SK-N-DZ (cell line): ENCODE measurements around the gene LMF1.
"Not testable (repeated sequence)": the region's sequence is repeated elsewhere in the genome, so short reads cannot be mapped to it uniquely, and the experiment has no call there.

Experiments used
- DNase-seq: peaks from one replicate; pipeline ENCODE4 v3.0.0-alpha.2; 2015; ENCODE audit warnings: low spot score

LMF1 gene

GRCh38 chr16:832652-833336 lies 138.0 kb downstream of the LMF1 start:
- DNase-seq = no peak

DNA sequence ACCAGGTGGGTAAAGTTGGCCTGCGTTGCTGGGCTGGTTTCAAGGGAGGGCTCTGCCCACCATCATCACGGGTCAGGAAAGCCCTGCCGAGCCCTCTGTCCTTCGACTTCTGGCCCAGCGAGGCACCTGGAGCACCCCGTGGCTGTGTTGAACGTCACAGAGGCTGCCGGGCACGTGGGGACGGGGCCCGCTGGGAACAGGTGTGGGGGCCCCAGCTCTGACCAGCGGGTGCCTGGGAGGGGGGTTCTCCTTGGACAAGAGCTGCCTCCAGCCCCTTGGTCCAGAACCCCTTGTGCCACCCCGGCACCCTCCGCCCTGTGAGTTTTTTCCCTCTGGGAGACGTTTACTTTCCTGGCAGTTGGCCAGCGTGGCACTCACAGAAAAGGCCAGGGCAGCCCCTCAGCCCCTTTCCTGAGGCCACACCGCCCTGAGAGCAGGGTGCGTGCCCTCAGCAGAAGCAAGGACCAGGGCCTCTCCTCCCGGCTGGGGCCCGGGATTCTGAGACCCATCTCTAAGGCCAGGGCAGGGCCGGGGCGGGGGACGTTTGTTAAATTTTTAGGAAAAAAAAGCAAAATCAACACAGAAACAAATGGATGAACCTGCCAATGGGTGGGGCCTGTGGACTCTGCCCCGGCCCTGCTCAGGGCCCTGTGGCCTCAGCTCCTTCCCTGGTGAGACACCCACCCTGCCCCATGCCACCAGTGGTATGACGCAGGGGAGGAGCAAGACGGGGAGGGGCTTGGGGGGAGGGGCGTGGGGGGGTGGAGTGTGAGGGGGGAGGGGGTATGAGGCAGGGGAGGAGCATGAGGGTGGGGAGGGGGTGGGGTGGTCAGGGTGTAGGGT lies 139.0 kb downstream of the LMF1 start:
- no peak for DNase-seq

- no peak for DNase-seq
These were observed 139.8 kb downstream of the LMF1 start for GRCh38 chr16:830871-831570.

DNA sequence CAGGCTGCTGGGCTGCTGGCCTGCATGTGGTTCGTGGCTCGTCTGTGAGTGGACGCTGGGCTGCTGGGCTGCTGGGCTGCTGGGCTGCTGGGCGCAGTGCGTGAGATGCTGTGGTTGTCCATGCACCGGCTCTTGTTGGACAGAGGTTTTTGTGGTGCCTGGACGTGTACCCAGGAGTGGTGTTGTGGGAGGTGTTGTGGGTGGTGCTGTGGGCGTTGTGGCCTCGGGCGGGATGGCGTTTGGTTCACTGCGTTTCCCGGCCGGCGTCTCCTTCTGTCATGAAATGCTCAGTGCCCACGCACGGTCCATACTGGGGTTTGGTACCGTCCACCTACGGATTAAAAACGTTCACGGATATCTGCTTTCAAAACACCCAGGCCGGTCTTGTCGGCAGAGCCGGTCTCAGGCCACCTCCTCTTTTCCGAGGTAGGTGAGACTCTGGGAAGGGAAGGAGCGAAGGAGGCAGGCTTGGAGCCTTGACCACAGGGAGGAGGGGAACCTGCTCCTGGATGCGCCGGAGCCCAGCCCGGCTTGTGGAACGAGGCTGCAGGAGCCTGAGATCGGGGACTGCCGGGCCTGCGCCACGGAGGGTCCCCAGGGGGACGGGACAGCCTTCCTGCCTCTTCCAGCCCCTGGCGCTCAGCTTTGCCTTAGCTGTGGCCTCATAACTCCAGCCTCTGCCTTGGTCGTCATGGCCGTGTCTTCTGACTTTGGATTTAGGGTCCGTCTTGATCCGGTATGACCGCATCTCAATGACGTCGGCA lies 140.5 kb downstream of the LMF1 start:
- DNase-seq = no peak

DNA sequence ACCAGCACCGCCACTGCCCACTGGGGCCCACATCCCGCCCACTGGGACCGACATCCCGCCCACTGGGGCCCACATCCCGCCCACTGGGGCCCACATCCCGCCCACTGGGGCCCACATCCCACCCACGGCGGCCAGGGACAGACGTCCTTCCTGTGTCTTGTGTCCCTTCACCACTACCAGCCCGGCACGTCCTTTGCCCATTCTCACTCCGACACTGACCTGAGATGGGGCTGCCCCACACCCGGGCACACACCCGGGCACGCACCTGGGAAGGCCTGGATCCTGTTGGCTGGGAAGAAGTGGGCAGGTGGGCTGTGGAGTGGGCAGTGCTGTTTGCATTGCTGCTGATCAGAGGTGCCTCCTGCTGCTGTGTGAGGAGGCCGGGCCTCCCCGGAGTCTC lies 141.9 kb downstream of the LMF1 start:
- DNase-seq = no peak

- no peak for DNase-seq
These were observed 143.3 kb downstream of the LMF1 start for GRCh38 chr16:827513-827912.

GRCh38 chr16:825341-826061 lies 145.3 kb downstream of the LMF1 start:
- no peak for DNase-seq

DNA sequence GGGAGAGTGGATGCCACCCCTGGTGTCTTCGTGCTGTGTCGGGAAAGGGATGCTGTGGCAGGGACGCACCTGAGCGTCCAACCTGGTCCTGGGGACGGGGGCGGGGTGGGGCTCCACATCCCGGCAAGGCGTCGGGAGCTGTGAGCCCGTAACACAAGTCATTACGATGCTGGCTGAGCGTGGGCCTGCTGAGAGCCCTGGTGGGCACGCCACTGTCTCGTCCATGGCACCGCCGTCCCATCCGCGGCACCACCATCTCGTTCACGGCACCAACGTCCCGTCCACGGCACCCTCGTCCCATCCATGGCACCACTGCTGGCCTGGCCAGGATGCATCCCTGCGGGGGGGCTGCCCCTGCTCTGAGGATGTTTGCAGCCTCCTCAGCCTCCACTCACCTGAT lies 146.2 kb downstream of the LMF1 start:
- DNase-seq = no peak

DNA sequence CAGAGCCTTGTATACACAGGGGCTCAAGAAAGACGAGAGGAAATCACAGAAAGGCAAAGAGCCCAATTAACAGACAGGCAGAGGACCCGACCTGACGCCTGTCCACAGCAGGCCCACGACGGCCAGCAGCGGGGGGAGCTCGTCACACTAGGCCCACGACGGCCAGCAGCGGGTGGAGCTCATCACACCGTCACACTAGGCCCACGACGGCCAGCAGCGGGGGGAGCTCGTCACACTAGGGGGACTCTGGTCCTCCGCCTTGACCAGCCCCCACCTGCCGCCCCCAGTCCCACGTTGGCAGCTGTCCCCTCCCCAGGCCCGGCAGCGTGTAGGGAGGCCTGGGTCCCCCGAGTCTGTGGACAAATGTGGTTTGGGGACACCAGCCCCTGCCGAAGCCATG lies 146.6 kb downstream of the LMF1 start:
- DNase-seq = no peak

DNA sequence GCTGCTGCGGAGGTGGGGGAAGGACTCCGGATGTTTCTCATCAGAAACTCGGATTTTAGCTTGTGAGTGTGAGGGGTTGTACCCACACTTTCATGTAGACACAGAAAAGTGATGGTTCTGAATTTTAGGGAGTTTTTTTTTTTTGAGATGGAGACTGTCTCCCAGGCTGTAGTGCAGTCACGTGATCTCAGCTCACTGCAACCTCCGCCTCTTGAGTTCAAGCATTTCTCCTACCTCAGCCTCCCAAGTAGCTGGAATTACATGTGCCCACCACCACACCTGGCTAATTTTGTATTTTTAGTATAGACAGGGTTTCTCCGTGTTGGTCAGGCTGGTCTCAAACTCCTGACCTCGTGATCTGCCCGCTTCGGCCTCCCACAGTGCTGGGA lies 147.9 kb downstream of the LMF1 start:
- no peak for DNase-seq

GRCh38 chr16:822174-822908 lies 148.4 kb downstream of the LMF1 start:
- no peak for DNase-seq

DNA sequence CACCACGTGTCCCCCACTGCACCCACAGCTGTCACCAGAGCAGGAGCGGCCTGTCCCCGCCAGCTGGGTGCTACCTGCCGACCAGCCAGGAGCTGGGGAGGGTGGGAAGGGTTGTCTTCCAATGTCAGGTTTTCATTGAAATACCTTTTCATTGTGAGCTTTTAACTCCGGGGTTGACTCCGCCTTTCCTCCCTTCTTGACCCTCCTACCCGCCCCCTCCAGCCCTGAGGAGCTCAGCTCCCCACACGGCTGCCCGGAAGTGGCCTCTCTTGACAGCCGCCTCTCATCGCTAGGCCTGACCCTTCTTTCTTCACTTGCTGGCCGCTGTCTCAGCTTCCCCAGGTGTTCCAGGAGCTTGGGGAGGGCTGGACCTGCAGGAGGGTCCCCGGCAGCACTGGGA lies 149.0 kb downstream of the LMF1 start:
- no peak for DNase-seq

DNA sequence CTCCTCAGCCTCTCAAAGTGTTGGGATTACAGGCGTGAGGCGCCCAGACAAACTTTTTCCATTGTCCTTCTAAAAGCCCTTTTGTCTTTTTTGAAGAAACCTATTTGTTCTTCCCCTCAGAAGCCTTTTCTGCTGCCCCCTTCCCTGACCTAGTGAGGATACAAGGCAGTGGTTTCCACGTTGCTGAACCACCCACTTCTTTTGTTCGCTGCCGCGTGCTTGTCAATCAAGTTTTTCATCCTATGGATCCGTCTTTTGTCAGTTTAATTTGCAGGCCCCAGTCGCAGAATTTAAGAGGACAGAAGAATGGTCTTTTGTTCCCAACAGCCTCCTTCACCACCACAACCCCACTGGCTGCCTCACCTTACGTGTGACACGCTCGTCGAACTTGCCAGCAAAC lies 150.0 kb downstream of the LMF1 start:
- DNase-seq = no peak

GRCh38 chr16:820044-820408 lies 150.8 kb downstream of the LMF1 start:
- DNase-seq = not testable (repeated sequence)

GRCh38 chr16:819336-820043 lies 151.3 kb downstream of the LMF1 start:
- DNase-seq = no peak

GRCh38 chr16:818592-818991 lies 152.2 kb downstream of the LMF1 start:
- DNase-seq = no peak

- DNase-seq = no peak
These were observed 152.7 kb downstream of the LMF1 start for GRCh38 chr16:818132-818531.

DNA sequence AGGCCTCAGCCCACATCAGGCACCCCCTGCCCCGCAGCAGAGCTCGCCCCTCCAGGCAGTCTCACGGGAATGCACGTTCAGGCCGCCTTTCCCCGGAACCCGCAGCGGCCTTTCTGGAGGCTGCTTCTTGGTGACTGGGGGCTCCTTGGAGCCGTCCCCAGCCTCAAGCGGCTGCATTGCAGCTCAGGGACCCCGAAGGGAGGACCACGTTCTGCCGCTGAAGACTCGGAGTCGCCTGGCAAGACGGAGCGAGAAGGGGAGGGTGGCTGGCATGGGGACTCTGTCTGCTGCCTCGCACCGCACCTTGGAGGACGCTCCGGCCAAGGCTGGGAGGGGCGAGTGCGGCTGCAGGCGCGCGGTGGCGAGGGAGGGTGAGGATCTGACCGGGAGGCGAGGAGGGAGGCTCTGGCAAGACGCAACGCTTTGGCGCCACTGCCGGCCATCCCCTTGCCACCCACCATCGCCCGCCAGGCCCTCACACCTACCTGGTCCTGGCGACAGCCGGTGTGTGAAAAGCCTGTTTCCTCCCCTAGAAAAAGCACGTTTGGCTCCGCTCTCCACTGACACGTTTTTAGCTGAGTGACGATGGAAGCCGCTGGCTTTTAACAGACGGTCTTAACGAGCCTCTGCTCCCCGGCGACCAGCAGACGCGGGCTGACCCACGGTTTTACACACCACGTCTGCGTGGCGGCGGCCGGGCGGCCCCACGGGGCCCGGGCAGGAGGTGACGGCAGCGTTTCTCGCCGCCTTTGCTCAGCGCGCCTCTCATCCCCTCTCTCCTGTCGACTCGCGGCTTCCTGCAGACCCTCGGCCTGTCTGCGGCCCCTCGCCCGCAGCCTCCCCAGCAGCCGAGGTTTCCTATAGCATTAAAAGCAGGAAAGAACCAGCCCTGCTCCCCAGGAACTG lies 153.5 kb downstream of the LMF1 start:
- no peak for DNase-seq

GRCh38 chr16:815861-816260 lies 154.9 kb downstream of the LMF1 start:
- no peak for DNase-seq
